Measurements from ENCODE around the gene SPATA3. TPM values are rescaled to one million over a fixed set of nuclear protein-coding genes. Genes with fewer than 3 reads are reported as not detected.

Gene SPATA3
- total RNA-seq, 2 experiments from 2014 or later, result 0.35 TPM; not detected in 1

GRCh38 chr2:230974096-230974913, 21.6 kb upstream of the SPATA3 start:
- H3K4me3 Mint-ChIP-seq, result peak overlapping the region; percentile 9
- H3K36me3 Mint-ChIP-seq (ENCODE audit: low read depth), result no peaks in the 10 kb centered on the region
- peaks cover 60% of the 10 kb centered on the region for H3K4me1 Mint-ChIP-seq
- H3K27me3 Mint-ChIP-seq, result peaks cover 35% of the 10 kb centered on the region
- DNase-seq, result peak; percentile 77
- POLR2A ChIA-PET, result interaction anchor here (1.1 to 4.2 kb wide), 9 partner anchors 10 to 316 kb away, joined by 3 to 34 read pairs (median 4); partner anchors contain the start of gene GPR55
- CTCF ChIA-PET, result interaction anchor here (0.7 to 3.0 kb wide), 4 partner anchors 10 to 50 kb away, joined by 3 to 9 read pairs (median 6); partner anchors contain the start of gene GPR55
- H3K27ac Mint-ChIP-seq, result peak overlapping the region; percentile 78
- H3K9me3 Mint-ChIP-seq, result no peaks in the 10 kb centered on the region

DNA sequence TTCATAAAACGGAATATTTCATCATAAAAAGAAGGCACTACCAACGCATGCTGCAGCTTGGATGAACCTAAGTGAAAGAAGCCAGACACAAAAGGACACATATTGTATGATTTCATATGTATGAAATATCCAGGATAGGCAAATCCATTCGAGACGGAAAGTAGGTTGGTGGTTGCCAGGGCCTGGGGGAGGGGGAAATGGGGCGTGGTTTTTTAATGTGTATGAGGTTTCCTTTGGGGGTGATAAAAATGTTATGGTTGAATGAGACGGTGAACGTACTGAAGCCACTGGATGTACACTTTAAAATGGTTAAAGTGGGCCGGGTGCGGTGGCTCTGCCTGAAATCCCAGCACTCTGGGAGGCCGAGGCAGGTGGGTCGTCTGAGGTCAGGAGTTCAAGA, 20.0 kb upstream of the SPATA3 start:
- Mint-ChIP-seq H3K27ac (no peak overlapping the region), H3K36me3 (ENCODE audit: low read depth) (no peaks in the 10 kb centered on the region), H3K27me3 (peaks cover 43% of the 10 kb centered on the region), H3K4me1 (peaks cover 66% of the 10 kb centered on the region), H3K4me3 (no peak overlapping the region), H3K9me3 (no peaks in the 10 kb centered on the region)
- CTCF ChIA-PET, result interaction anchor here (1.1 to 3.0 kb wide), 3 partner anchors 9 to 12 kb away, joined by 3 to 9 read pairs (median 7); no protein-coding TSS in a partner anchor
- POLR2A ChIA-PET, result interaction anchor here (2.6 to 4.2 kb wide), 2 partner anchors 9 to 17 kb away, joined by 32 to 34 read pairs; no protein-coding TSS in a partner anchor
- no peak for DNase-seq

DNA sequence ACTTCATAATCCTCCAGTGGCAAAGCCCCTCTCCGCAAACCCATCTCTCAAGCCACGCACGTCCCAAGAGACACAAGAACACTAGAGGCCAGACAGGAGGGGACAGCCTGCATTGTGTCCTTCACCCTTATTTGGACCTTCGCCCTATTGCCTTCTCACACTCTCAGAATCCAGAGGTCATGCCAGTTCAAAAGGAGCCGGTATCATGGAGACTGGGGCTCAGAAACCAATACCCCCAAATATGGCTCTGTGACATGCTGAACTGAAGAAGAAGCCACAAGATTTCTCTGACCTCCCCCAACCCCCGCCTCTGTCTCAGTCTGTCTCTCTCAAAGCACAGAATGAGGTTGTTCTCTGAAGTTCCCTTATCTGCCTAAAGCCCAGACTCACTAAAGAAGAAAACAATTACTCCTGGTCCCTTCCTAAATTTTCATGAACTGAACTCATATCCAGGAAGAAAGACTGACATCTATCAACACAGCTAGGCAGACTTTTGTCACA, 19.2 kb upstream of the SPATA3 start:
- peak overlapping the region; percentile 2 for H3K27ac Mint-ChIP-seq
- POLR2A ChIA-PET, result no interaction called here
- no peaks in the 10 kb centered on the region for H3K9me3 Mint-ChIP-seq
- H3K4me3 Mint-ChIP-seq, result no peak overlapping the region
- CTCF ChIA-PET, result interaction anchor here (3.0 kb wide), 1 partner anchor 10 kb away, joined by 9 read pairs; no protein-coding TSS in a partner anchor
- peaks cover 47% of the 10 kb centered on the region for H3K27me3 Mint-ChIP-seq
- no peak for DNase-seq
- peaks cover 73% of the 10 kb centered on the region for H3K4me1 Mint-ChIP-seq
- H3K36me3 Mint-ChIP-seq (ENCODE audit: low read depth), result no peaks in the 10 kb centered on the region

GRCh38 chr2:230980468-230980867, 15.5 kb upstream of the SPATA3 start:
- H3K27me3 Mint-ChIP-seq, result peaks cover 43% of the 10 kb centered on the region
- H3K27ac Mint-ChIP-seq, result peak overlapping the region; percentile 86
- H3K4me3 Mint-ChIP-seq, result peak overlapping the region; percentile 36
- H3K9me3 Mint-ChIP-seq, result no peaks in the 10 kb centered on the region
- ChIA-PET POLR2A (interaction anchor here (1.6 to 3.0 kb wide), 5 partner anchors 12 to 60 kb away, joined by 4 to 15 read pairs (median 9); partner anchors contain the start of gene GPR55), CTCF (interaction anchor here (0.7 to 10.0 kb wide), 4 partner anchors 56 to 176 kb away, joined by 3 to 230 read pairs (median 4); no protein-coding TSS in a partner anchor)
- peaks cover 82% of the 10 kb centered on the region for H3K4me1 Mint-ChIP-seq
- no peak for DNase-seq
- H3K36me3 Mint-ChIP-seq (ENCODE audit: low read depth), result peaks cover 3% of the 10 kb centered on the region

DNA sequence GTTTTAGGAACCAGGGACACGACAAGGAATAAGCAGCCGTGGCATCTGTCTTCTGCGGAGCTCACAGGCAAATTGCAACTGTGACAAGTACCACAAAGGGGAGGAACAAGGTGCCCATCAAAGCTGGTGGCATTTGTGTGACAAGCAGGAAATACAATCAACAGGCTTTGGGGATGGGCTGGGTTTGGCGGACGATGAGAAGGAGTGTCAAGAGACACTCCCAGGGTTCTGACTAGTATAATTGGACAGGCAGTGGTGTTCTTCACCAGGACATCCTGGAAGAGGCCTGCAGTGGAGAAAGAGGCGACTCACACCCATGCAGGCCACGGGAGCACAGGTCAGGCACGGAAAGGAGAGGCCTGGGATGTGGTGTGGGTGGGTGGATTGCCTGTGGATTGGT, 14.2 kb upstream of the SPATA3 start:
- peaks cover 3% of the 10 kb centered on the region for H3K36me3 Mint-ChIP-seq (ENCODE audit: low read depth)
- H3K4me1 Mint-ChIP-seq, result peaks cover 81% of the 10 kb centered on the region
- H3K27me3 Mint-ChIP-seq, result peaks cover 41% of the 10 kb centered on the region
- CTCF ChIA-PET, result interaction anchor here (0.7 to 10.0 kb wide), 5 partner anchors 35 to 157 kb away, joined by 3 to 230 read pairs (median 3); no protein-coding TSS in a partner anchor
- H3K9me3 Mint-ChIP-seq, result no peaks in the 10 kb centered on the region
- peak overlapping the region; percentile 86 for H3K27ac Mint-ChIP-seq
- DNase-seq, result peak; percentile 49
- POLR2A ChIA-PET, result interaction anchor here (0.7 to 3.0 kb wide), 11 partner anchors 11 to 482 kb away, joined by 3 to 15 read pairs (median 5); partner anchors contain the start of gene GPR55
- H3K4me3 Mint-ChIP-seq, result peak overlapping the region; percentile 74

DNA sequence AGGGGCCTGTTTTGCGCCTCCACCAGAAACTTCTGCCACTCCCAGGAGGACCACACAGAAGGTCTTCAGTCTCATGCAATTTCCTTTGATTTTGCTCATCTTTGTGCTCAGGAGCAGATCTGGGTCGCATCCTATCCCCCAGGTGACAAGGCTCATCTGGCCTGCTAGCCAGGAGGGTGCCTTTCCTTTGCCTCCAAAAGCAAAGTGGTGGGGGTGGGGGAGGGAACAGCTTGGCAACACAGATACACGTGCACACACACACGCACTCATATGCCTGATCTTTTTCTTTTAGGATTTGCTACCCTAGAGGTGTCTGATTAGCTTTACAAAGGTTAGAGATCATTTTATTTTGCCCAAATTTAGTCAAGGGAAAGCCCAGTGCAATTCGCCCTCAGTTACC, 13.8 kb upstream of the SPATA3 start:
- Mint-ChIP-seq H3K9me3 (no peaks in the 10 kb centered on the region), H3K4me3 (peak overlapping the region; percentile 74), H3K27me3 (peaks cover 41% of the 10 kb centered on the region), H3K36me3 (ENCODE audit: low read depth) (peaks cover 3% of the 10 kb centered on the region), H3K27ac (peak overlapping the region; percentile 86), H3K4me1 (peaks cover 81% of the 10 kb centered on the region)
- DNase-seq, result no peak
- ChIA-PET POLR2A (interaction anchor here (0.7 to 3.0 kb wide), 11 partner anchors 12 to 481 kb away, joined by 3 to 15 read pairs (median 5); partner anchors contain the start of gene GPR55), CTCF (interaction anchor here (0.9 to 10.0 kb wide), 4 partner anchors 57 to 158 kb away, joined by 3 to 230 read pairs (median 65); partner anchors contain the start of gene GPR55)

DNA sequence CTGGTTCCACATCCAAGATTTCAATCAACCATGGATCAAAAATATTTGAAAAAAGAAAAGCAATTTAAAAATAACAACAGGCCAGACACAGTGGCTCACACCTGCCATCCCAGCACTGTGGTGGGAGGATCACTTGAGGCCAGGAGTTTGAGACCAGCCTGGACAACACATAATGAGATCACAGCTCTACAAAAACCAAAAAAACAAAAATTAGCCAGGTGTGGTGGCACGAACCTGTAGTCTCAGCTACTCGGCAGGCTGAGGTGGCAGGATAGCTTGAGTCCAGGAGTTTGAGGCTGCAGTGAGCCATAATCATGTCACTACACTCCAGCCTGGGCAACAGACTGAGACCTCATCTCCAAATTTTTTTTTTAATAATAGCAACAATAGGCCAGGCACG, 13.4 kb upstream of the SPATA3 start:
- H3K4me3 Mint-ChIP-seq, result peak overlapping the region; percentile 74
- H3K4me1 Mint-ChIP-seq, result peaks cover 78% of the 10 kb centered on the region
- peak overlapping the region; percentile 86 for H3K27ac Mint-ChIP-seq
- CTCF ChIA-PET, result interaction anchor here (0.9 to 10.0 kb wide), 4 partner anchors 57 to 158 kb away, joined by 3 to 230 read pairs (median 65); partner anchors contain the start of gene GPR55
- DNase-seq, result no peak
- POLR2A ChIA-PET, result interaction anchor here (0.7 to 4.2 kb wide), 8 partner anchors 8 to 481 kb away, joined by 3 to 34 read pairs (median 5); partner anchors contain the start of gene GPR55
- H3K27me3 Mint-ChIP-seq, result peaks cover 39% of the 10 kb centered on the region
- H3K36me3 Mint-ChIP-seq (ENCODE audit: low read depth), result peaks cover 3% of the 10 kb centered on the region
- no peaks in the 10 kb centered on the region for H3K9me3 Mint-ChIP-seq

- Mint-ChIP-seq H3K4me3 (peak overlapping the region; percentile 18), H3K27me3 (peaks cover 42% of the 10 kb centered on the region), H3K4me1 (peaks cover 73% of the 10 kb centered on the region), H3K27ac (peak overlapping the region; percentile 82), H3K9me3 (no peaks in the 10 kb centered on the region), H3K36me3 (ENCODE audit: low read depth) (peaks cover 3% of the 10 kb centered on the region)
- DNase-seq, result no peak
- POLR2A ChIA-PET, result interaction anchor here (1.5 to 6.0 kb wide), 9 partner anchors 9 to 77 kb away, joined by 4 to 69 read pairs (median 11); partner anchors contain the start of gene GPR55
- CTCF ChIA-PET, result interaction anchor here (1.9 to 10.0 kb wide), 5 partner anchors 9 to 160 kb away, joined by 6 to 230 read pairs (median 51); partner anchors contain the start of gene GPR55
These were observed 12.4 kb upstream of the SPATA3 start for GRCh38 chr2:230983566-230983965.

- H3K27me3 Mint-ChIP-seq, result peaks cover 34% of the 10 kb centered on the region
- no peaks in the 10 kb centered on the region for H3K9me3 Mint-ChIP-seq
- H3K4me1 Mint-ChIP-seq, result peaks cover 63% of the 10 kb centered on the region
- DNase-seq, result peak; percentile 78
- peaks cover 3% of the 10 kb centered on the region for H3K36me3 Mint-ChIP-seq (ENCODE audit: low read depth)
- peak overlapping the region; percentile 23 for H3K4me3 Mint-ChIP-seq
- POLR2A ChIA-PET, result interaction anchor here (0.7 to 6.0 kb wide), 25 partner anchors 10 to 341 kb away, joined by 3 to 69 read pairs (median 5); partner anchors contain the start of gene GPR55
- H3K27ac Mint-ChIP-seq, result peak overlapping the region; percentile 82
- CTCF ChIA-PET, result interaction anchor here (0.9 to 10.0 kb wide), 20 partner anchors 10 to 163 kb away, joined by 3 to 230 read pairs (median 6); partner anchors contain the start of genes GPR55, ITM2C and PSMD1
These were observed 11.3 kb upstream of the SPATA3 start for GRCh38 chr2:230984393-230985220.

DNA sequence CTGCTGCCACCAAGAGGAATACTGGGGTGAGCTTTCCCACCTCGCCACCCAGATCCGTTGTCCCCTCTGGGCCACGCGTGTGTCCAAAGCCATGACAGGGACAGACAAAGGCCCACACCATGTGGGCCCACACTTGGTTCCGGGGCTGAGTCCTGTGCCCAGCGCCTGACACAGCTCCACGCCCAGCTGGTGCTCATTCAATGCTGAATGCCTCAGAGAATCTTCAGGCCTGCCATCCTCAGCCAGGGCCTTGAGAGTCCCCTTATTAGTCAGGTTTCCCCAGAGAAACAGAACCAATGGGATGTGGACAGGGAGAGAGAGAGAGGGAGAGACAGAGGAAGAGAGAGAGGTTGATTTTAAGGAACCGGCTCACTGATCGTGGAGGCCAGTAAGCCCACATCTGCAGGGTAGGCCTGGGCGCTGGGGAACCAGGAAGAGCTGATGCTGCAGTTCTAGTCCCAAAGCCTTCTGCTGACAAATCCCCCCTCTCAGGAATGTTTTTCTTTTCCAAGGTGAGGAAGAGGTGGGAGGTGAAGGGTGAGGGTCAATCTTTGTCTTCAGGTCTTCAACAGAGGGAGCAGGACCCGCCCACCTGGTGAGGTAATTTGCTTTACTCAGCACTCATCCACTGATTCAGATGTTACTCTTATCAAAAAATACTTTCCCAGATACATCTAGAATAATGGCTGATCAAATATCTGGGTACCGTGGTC, 10.2 kb upstream of the SPATA3 start:
- ChIA-PET CTCF (interaction anchor here (0.6 to 10.0 kb wide), 20 partner anchors 11 to 162 kb away, joined by 3 to 230 read pairs (median 7); partner anchors contain the start of genes GPR55 and PSMD1), POLR2A (interaction anchor here (0.7 to 6.0 kb wide), 17 partner anchors 11 to 162 kb away, joined by 3 to 69 read pairs (median 9); partner anchors contain the start of gene GPR55)
- peaks cover 32% of the 10 kb centered on the region for H3K27me3 Mint-ChIP-seq
- H3K36me3 Mint-ChIP-seq (ENCODE audit: low read depth), result peaks cover 3% of the 10 kb centered on the region
- no peaks in the 10 kb centered on the region for H3K9me3 Mint-ChIP-seq
- peak overlapping the region; percentile 53 for H3K27ac Mint-ChIP-seq
- H3K4me3 Mint-ChIP-seq, result peak overlapping the region; percentile 3
- no peak for DNase-seq
- H3K4me1 Mint-ChIP-seq, result peaks cover 55% of the 10 kb centered on the region

GRCh38 chr2:230986520-230987136, 9.3 kb upstream of the SPATA3 start:
- ChIA-PET CTCF (interaction anchor here (1.0 to 10.0 kb wide), 20 partner anchors 12 to 163 kb away, joined by 3 to 230 read pairs (median 5); partner anchors contain the start of gene GPR55), POLR2A (interaction anchor here (0.6 to 6.0 kb wide), 9 partner anchors 12 to 163 kb away, joined by 3 to 69 read pairs (median 7); partner anchors contain the start of gene GPR55)
- no peak overlapping the region for H3K27ac Mint-ChIP-seq

More at GRCh38 chr2:230986520-230987136, 9.3 kb upstream of the SPATA3 start:
- no peak for DNase-seq
- peak overlapping the region; percentile 42 for H3K4me3 Mint-ChIP-seq
- peaks cover 47% of the 10 kb centered on the region for H3K4me1 Mint-ChIP-seq
- H3K36me3 Mint-ChIP-seq (ENCODE audit: low read depth), result peaks cover 3% of the 10 kb centered on the region
- no peaks in the 10 kb centered on the region for H3K9me3 Mint-ChIP-seq
- H3K27me3 Mint-ChIP-seq, result peaks cover 34% of the 10 kb centered on the region
